NCI-H1092 treated with DMSO at 0.1 percent for 48 hours (cell line): ENCODE results near the gene ZKSCAN1.
A peak's percentile ranks its signal among the peaks of the same experiment; 100 is the strongest.

ENCODE experiments used
- DNase-seq: peaks from one replicate; lab custom pipeline; 2025; lab: John Stamatoyannopoulos, UW

Gene ZKSCAN1

GRCh38 chr7:100080907-100081534 lies 65.6 kb downstream of the ZKSCAN1 start:
- peak; percentile 54 for DNase-seq

- peak; percentile 99 for DNase-seq
These were observed 66.2 kb downstream of the ZKSCAN1 start, which contains the start of gene ZNF3 for GRCh38 chr7:100081535-100082102. ZNF3 (minus strand) TSS chr7:100081723; CDS start chr7:100077357, 4,366 bp downstream.

DNA sequence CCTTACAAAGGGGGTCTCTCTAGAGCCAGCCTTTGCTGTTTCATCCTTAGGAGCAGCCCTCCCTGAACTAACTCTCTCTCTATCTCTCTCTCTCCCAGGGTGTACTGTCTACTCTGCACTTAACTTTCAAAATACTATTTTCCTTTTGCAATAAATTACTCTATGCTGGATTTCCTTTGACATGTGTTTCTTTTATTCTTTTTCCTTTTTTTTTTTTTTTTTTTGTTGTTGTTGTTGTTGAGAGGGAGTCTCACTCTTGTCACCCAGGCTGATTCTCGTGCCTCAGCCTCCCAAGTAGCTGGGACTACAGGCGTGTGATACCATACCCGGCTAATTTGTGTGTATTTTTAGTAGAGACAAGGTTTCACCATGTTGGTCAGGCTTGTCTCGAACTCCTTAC lies 67.6 kb downstream of the ZKSCAN1 start:
- DNase-seq = no peak

GRCh38 chr7:100085515-100085914 lies 70.1 kb downstream of the ZKSCAN1 start:
- DNase-seq = no peak

GRCh38 chr7:100087055-100087750 lies 71.8 kb downstream of the ZKSCAN1 start:
- no peak for DNase-seq

DNA sequence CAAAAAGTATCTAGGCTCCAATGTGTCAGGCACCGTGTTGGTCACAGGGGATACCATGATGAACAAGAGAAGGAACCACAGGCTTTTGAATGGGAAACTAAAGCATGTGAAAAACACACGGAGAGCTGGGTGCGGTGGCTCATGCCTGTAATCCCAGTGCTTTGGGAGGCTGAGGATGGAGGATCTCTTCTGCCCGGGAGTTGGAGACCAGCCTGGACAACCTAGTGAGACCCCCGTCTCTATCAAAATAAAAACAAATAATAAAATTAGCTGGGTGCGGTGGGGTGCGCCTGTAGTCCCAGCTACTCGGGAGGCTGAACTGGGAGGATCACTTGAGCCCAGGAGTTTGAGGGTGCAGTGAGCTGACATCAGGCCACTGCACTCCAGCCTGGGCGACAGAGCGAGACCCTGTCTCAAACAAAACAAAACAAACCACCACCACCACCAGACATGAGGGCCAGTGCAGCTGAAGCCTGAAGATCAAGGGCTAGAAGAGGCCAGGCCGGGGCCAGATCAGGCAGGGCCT lies 72.8 kb downstream of the ZKSCAN1 start:
- no peak for DNase-seq

GRCh38 chr7:100088621-100089457 lies 73.4 kb downstream of the ZKSCAN1 start, which contains the start of gene COPS6:
COPS6 (plus strand) TSS chr7:100088969; CDS start chr7:100088991, 22 bp downstream.
- DNase-seq = peak; percentile 79

GRCh38 chr7:100089458-100090196 lies 74.2 kb downstream of the ZKSCAN1 start:
- no peak for DNase-seq

DNA sequence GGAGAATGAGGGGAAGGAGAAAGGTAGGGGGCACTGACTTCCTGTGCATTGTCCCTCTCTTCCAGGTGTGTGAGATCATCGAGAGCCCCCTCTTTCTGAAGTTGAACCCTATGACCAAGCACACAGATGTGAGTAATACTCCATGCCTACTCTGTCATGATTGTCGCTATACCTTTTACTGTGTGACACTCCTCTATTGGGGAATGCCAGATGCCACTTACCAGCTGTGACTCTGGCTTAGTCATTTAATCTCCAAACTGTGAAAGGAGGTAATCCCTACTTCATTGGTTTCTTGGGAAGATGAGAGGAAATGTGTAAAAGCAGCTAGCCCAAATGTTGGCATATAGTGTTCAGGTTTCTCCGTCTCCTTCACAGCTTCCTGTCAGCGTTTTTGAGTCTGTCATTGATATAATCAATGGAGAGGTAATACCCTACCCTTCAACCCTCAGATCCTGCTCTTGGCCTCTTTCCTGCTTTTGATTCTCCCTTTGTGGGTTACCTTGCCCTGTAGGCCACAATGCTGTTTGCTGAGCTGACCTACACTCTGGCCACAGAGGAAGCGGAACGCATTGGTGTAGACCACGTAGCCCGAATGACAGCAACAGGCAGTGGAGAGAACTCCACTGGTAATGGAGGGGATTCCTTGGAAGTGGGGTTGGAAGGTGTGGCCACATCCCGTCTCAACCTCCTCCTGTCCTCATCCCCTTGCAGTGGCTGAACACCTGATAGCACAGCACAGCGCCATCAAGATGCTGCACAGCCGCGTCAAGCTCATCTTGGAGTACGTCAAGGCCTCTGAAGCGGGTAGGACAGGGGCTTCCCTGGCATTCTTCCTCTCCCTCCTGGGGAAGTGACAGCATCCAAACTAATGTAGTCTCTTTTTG lies 75.4 kb downstream of the ZKSCAN1 start:
- no peak for DNase-seq
